UCSD-AML1 (cell line): ENCODE data around the gene COL20A1.

ENCODE experiments used
- DNase-seq: peaks from one replicate; lab custom pipeline; 2025; ENCODE audit not compliant: unreplicated experiment; lab: John Stamatoyannopoulos, UW

Gene COL20A1

GRCh38 chr20:63347081-63347741 is 54.2 kb downstream of the COL20A1 start:
- DNase-seq: no peak

GRCh38 chr20:63347950-63348827 is 55.2 kb downstream of the COL20A1 start:
- no peak for DNase-seq

- DNase-seq: no peak
These were observed 56.0 kb downstream of the COL20A1 start for GRCh38 chr20:63348828-63349515.

- DNase-seq: no peak
These were observed 56.5 kb downstream of the COL20A1 start for GRCh38 chr20:63349516-63349895.

- no peak for DNase-seq
These were observed 57.2 kb downstream of the COL20A1 start for GRCh38 chr20:63350196-63350595.

GRCh38 chr20:63350597-63351325 is 57.8 kb downstream of the COL20A1 start:
- no peak for DNase-seq

- no peak for DNase-seq
These were observed 58.3 kb downstream of the COL20A1 start for GRCh38 chr20:63351326-63351700.

- DNase-seq: no peak
These were observed 59.0 kb downstream of the COL20A1 start for GRCh38 chr20:63351811-63352591.

GRCh38 chr20:63352811-63353221 is 59.8 kb downstream of the COL20A1 start:
- DNase-seq: no peak

- DNase-seq: no peak
These were observed 61.8 kb downstream of the COL20A1 start for GRCh38 chr20:63354636-63355350.

GRCh38 chr20:63355781-63356295 is 62.9 kb downstream of the COL20A1 start:
- no peak for DNase-seq

GRCh38 chr20:63356511-63356910 is 63.5 kb downstream of the COL20A1 start:
- no peak for DNase-seq

- no peak for DNase-seq
These were observed 64.2 kb downstream of the COL20A1 start for GRCh38 chr20:63356931-63357879.

- no peak for DNase-seq
These were observed 65.2 kb downstream of the COL20A1 start for GRCh38 chr20:63357921-63358905.

- DNase-seq: no peak
These were observed 66.4 kb downstream of the COL20A1 start for GRCh38 chr20:63359164-63359934.
